GM19468 (cell line): ENCODE results near the gene CSF1.

Source experiments
- ATAC-seq: cut with Tn5 transposase; IDR thresholded peaks from one replicate; pipeline ENCODE4 v1.9.1; 2021; ENCODE audit warnings: mild to moderate bottlenecking, moderate library complexity, moderate number of reproducible peaks; ENCODE audit not compliant: unreplicated experiment; ENCODE audit errors: extremely low read depth

CSF1 gene

GRCh38 chr1:109881906-109882287 lies 28.8 kb upstream of the CSF1 start:
- ATAC-seq, result no peak

- no peak for ATAC-seq
Observed at GRCh38 chr1:109882288-109883245, 28.1 kb upstream of the CSF1 start.

GRCh38 chr1:109883248-109883955 lies 27.2 kb upstream of the CSF1 start:
- no peak for ATAC-seq

GRCh38 chr1:109884242-109884891 lies 26.3 kb upstream of the CSF1 start:
- no peak for ATAC-seq

- ATAC-seq, result no peak
Observed at GRCh38 chr1:109885589-109885988, 25.1 kb upstream of the CSF1 start.

GRCh38 chr1:109886827-109887226 lies 23.8 kb upstream of the CSF1 start:
- no peak for ATAC-seq

GRCh38 chr1:109887271-109887670 lies 23.4 kb upstream of the CSF1 start:
- ATAC-seq, result no peak

- ATAC-seq, result no peak
Observed at GRCh38 chr1:109887884-109888283, 22.8 kb upstream of the CSF1 start.

GRCh38 chr1:109889094-109889493 lies 21.6 kb upstream of the CSF1 start:
- ATAC-seq, result no peak

GRCh38 chr1:109890115-109890953 lies 20.3 kb upstream of the CSF1 start:
- ATAC-seq, result no peak

GRCh38 chr1:109891930-109892329 lies 18.7 kb upstream of the CSF1 start:
- ATAC-seq, result no peak

- no peak for ATAC-seq
Observed at GRCh38 chr1:109892561-109893368, 17.9 kb upstream of the CSF1 start.

- ATAC-seq, result no peak
Observed at GRCh38 chr1:109893532-109894171, 17.0 kb upstream of the CSF1 start.

- no peak for ATAC-seq
Observed at GRCh38 chr1:109894823-109895719, 15.6 kb upstream of the CSF1 start.

GRCh38 chr1:109895720-109896504 lies 14.7 kb upstream of the CSF1 start:
- no peak for ATAC-seq

- no peak for ATAC-seq
Observed at GRCh38 chr1:109896681-109897080, 14.0 kb upstream of the CSF1 start.
